C4-2B (cell line): Measurements from ENCODE around the gene GRB10.

Source experiments
- H3K27ac ChIP-seq: fragments of 450-650 bp; 2 replicates; pipeline ENCODE4 v1.5.1; 2017
- CTCF ChIP-seq: fragments of 450-650 bp; conservative IDR thresholded peaks from 2 replicates; pipeline ENCODE4 v1.5.1; 2017; ENCODE audit warnings: mild to moderate bottlenecking
- ZFX ChIP-seq: fragments of 450-650 bp; IDR thresholded peaks from 2 replicates; pipeline ENCODE4 v1.6.1; 2017

GRB10 gene

DNA sequence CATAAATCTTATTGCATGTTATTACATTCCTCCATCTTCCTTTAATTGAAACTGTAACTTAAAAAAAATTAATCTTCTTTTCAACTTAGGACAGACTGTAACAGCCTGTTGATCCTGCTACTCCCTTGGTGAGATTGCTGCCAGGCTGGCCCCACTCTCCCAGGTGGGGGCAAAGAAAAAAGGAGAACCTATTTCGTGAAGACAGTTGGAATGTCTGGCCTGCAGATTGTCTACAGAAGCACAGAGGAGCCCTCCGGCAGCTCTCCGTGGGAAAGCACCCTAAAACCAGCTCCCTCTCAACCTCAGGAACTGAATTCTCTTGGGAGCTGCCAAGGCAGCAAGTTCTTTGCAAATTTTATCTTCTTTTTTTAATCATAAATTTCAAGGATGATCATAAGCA lies 32.8 kb downstream of the GRB10 start:
- H3K27ac ChIP-seq = no peak overlapping the region
- TF ChIP-seq CTCF (no peak), ZFX (no peak)

DNA sequence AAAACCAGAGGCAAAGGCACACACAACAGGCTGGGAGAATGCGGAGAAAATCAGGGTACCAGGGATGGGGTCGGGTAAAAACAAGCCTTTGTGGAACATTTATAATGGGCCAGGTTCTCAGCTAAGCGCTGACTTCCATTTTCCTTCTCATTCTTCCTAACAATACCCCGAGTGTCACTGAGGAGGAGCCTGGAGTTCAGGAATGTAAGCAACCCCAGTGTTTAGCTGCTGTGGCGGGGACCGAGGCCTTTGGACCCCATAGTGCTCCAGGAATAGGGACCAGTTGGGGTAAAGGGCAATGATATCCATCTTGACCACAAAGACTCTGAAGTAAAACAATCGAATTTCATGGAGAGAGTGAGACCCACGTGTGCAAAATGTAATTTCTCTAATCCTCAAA lies 34.2 kb downstream of the GRB10 start:
- no peak for TF ChIP-seq ZFX
- TF ChIP-seq CTCF = no peak
- H3K27ac ChIP-seq = no peak overlapping the region

- H3K27ac ChIP-seq = no peak overlapping the region
- TF ChIP-seq ZFX = no peak
- TF ChIP-seq CTCF = no peak
Measured at GRCh38 chr7:50745835-50746234, 36.9 kb downstream of the GRB10 start.

GRCh38 chr7:50745336-50745735 lies 37.4 kb downstream of the GRB10 start:
- TF ChIP-seq ZFX = no peak
- no peak for TF ChIP-seq CTCF
- no peak overlapping the region for H3K27ac ChIP-seq

DNA sequence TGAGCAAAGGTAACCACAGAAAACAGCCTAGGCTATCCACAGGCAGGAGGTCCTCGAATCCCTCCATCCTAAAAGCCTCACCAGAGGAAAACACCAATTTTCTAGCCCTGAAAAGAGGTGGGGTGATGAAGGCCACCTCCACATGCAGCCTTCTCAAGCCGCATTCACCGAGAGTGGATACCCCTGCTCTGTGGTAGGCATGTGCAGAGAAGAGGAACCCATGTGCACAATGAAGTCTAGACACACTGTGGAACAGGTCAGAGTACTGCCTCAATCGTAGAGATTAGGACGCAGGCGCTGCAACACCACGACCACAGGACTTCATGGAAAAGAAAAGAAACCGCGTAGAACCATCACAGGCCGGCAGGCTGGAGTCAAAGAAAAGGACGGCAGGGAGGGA lies 38.8 kb downstream of the GRB10 start:
- H3K27ac ChIP-seq = no peak overlapping the region
- TF ChIP-seq CTCF (no peak), ZFX (no peak)

DNA sequence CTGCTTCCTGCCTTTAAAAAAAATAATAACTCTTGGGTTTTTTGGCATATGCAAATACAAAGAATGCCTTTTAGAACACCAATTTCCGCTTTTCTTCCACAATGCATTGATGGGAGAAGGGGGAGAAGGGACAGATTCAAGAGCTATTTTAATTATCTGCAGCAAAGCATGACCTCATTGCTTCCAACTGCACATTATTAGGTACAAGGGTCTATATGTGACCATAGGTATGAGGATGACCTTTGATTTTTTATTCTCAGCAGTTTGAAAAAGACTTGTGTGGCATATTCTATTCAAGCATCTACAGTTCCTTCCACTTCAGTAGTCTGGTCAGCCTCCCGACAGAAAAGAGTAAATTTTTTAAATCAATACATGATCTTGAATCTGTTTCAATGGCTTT lies 39.7 kb downstream of the GRB10 start:
- H3K27ac ChIP-seq = no peak overlapping the region
- TF ChIP-seq ZFX (no peak), CTCF (no peak)

DNA sequence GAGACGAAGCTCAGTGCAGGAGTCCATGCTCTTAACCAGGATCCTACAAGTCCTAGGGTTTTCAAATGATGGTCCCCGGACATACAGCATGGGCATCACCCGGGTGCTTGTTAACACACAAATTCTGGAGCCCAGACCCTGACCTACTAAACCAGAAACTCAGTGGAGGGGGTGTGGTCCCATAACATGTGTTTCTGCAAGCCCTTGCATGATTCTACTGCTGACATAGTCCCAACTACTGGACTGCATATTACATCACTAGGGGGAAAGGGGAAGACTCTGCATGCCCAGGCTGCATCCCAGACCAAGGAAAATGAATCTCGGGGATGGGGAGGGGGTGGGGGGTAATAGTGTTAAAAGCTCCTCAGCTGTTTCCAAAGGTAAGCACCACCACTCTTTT lies 40.3 kb downstream of the GRB10 start:
- no peak for TF ChIP-seq CTCF
- TF ChIP-seq ZFX = no peak
- no peak overlapping the region for H3K27ac ChIP-seq
